Adrenal gland (tissue), 5 donors: ENCODE data around the gene CERK.

Source experiments
- CTCF ChIP-seq, 6 experiments: fragments of 450-650 bp in 4 of 6; fragments of 200-600 bp in 2 of 6; sonication (generic) in 1 of 6; IDR thresholded peaks; 1 replicate in 5 of 6; 2 replicates in 1 of 6; pipeline versions ENCODE4 v1.5.1 to v1.8.0; 2016 to 2021; ENCODE audit warnings: antibody characterized with exemption in 6 of 6, mild to moderate bottlenecking in 2 of 6, moderate library complexity in 1 of 6
- POLR2A ChIP-seq, 2 donors: fragments of 450-650 bp; IDR thresholded peaks; one replicate each; pipeline ENCODE4 v1.6.1; 2017; ENCODE audit warnings: antibody characterized with exemption in 2 of 2, mild to moderate bottlenecking in 2 of 2, moderate library complexity in 1 of 2
- donor health status: DM: no; HTN: no; CAD: no.

- TF ChIP-seq CTCF (IDR thresholded peaks at IDR 0.05) (no peak), POLR2A (IDR thresholded peaks at IDR 0.05) (no peak)
These were observed 41.4 kb downstream of the CERK start for GRCh38 chr22:46696614-46697013.
